Measurements from ENCODE around the gene MFSD12.
"Not testable (repeated sequence)": the region's sequence is repeated elsewhere in the genome, so short reads cannot be mapped to it uniquely, and the experiment has no call there.

The MFSD12 gene

GRCh38 chr19:3538965-3539755, 18.2 kb downstream of the MFSD12 start, which contains the start of gene TEKTIP1:
Gene TEKTIP1 (plus strand): TSS chr19:3539174. CDS start chr19:3539178, 4 bp downstream.
- FAIRE-seq (no peak), DNase-seq (ENCODE audit: insufficient read length, low spot score) (peak; percentile 31)

GRCh38 chr19:3538258-3538929, 19.0 kb downstream of the MFSD12 start:
- no peak for FAIRE-seq

GRCh38 chr19:3537438-3538240, 19.7 kb downstream of the MFSD12 start:
- FAIRE-seq: no peak

More at GRCh38 chr19:3538258-3538929, 19.0 kb downstream of the MFSD12 start:
- DNase-seq (ENCODE audit: insufficient read length, low spot score): no peak

GRCh38 chr19:3537101-3537437, 20.3 kb downstream of the MFSD12 start:
- FAIRE-seq (no peak), DNase-seq (ENCODE audit: insufficient read length, low spot score) (no peak)

More at GRCh38 chr19:3537438-3538240, 19.7 kb downstream of the MFSD12 start:
- no peak for DNase-seq (ENCODE audit: insufficient read length, low spot score)

- FAIRE-seq (no peak), DNase-seq (ENCODE audit: insufficient read length, low spot score) (no peak)
Observed at GRCh38 chr19:3536429-3537100, 20.8 kb downstream of the MFSD12 start.

- no peak for FAIRE-seq
- no peak for DNase-seq (ENCODE audit: insufficient read length, low spot score)
Observed at GRCh38 chr19:3535981-3536380, 21.4 kb downstream of the MFSD12 start.

GRCh38 chr19:3535563-3535965, 21.8 kb downstream of the MFSD12 start:
- FAIRE-seq: no peak

GRCh38 chr19:3535235-3535535, 22.2 kb downstream of the MFSD12 start:
- no peak for FAIRE-seq
- no peak for DNase-seq (ENCODE audit: insufficient read length, low spot score)

More at GRCh38 chr19:3535563-3535965, 21.8 kb downstream of the MFSD12 start:
- DNase-seq (ENCODE audit: insufficient read length, low spot score): no peak

- DNase-seq (ENCODE audit: insufficient read length, low spot score) (no peak), FAIRE-seq (no peak)
Observed at GRCh38 chr19:3534375-3535234, 22.8 kb downstream of the MFSD12 start.

GRCh38 chr19:3533563-3534216, 23.7 kb downstream of the MFSD12 start:
- no peak for FAIRE-seq
- DNase-seq (ENCODE audit: insufficient read length, low spot score): no peak

GRCh38 chr19:3533033-3533432, 24.4 kb downstream of the MFSD12 start:
- DNase-seq (ENCODE audit: insufficient read length, low spot score) (no peak), FAIRE-seq (no peak)

GRCh38 chr19:3532154-3532786, 25.1 kb downstream of the MFSD12 start:
- DNase-seq (ENCODE audit: insufficient read length, low spot score): no peak
- FAIRE-seq: no peak

- no peak for FAIRE-seq
- DNase-seq (ENCODE audit: insufficient read length, low spot score): no peak
Observed at GRCh38 chr19:3531716-3532115, 25.7 kb downstream of the MFSD12 start.

- DNase-seq (ENCODE audit: insufficient read length, low spot score) (no peak), FAIRE-seq (no peak)
Observed at GRCh38 chr19:3530389-3530788, 27.0 kb downstream of the MFSD12 start.

GRCh38 chr19:3529299-3529698, 28.1 kb downstream of the MFSD12 start:
- peak; percentile 16 for FAIRE-seq
- DNase-seq (ENCODE audit: insufficient read length, low spot score): not testable (repeated sequence)

- no peak for FAIRE-seq
- no peak for DNase-seq (ENCODE audit: insufficient read length, low spot score)
Observed at GRCh38 chr19:3528539-3529211, 28.7 kb downstream of the MFSD12 start.

- DNase-seq (ENCODE audit: insufficient read length, low spot score) (no peak), FAIRE-seq (no peak)
Observed at GRCh38 chr19:3528080-3528479, 29.3 kb downstream of the MFSD12 start.

- no peak for FAIRE-seq
Observed at GRCh38 chr19:3527238-3527910, 30.0 kb downstream of the MFSD12 start.

More at GRCh38 chr19:3527238-3527910, 30.0 kb downstream of the MFSD12 start:
- no peak for DNase-seq (ENCODE audit: insufficient read length, low spot score)

Measured in HTR-8/SVneo (cell line).